ENCODE results near the gene CRYGB.

GRCh38 chr2:208118918-208119317 lies 27.0 kb downstream of the CRYGB start:
- no peak for TF ChIP-seq CTCF (IDR thresholded peaks at IDR 0.05; ENCODE audit: low read length)
- no peak for TF ChIP-seq EZH2 (optimal IDR thresholded peaks at IDR 0.05; ENCODE audit: low read depth, low read length)
- TF ChIP-seq EZH2phosphoT487 (IDR thresholded peaks at IDR 0.05; ENCODE audit: low read length), result no peak

Data from MM.1S (cell line).